HG02763 (cell line): ENCODE data around the gene PEF1.

Experiments
- ATAC-seq: cut with Tn5 transposase; IDR thresholded peaks from one replicate; pipeline ENCODE4 v1.9.1; 2021; ENCODE audit warnings: mild to moderate bottlenecking, moderate library complexity; ENCODE audit not compliant: unreplicated experiment

Gene PEF1

DNA sequence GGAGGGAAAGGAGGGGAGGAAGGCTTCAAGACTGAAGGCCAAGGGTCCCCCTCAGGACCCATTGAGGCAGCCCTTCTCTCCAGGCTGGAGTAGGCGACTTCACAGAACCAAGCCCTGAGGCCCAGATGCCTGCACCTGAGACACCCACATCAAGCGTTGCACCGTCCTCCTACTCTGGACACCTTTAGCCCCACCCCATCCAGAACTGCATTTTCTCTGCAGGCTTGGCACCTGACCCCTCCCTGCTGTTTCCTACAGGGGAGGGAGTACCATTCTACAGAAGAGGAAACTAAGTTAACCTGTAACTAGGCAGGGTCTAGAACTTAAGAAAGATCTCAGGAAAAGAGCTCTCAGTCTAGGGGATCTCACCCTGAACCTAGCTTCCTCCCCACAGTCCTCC lies 12.0 kb downstream of the PEF1 start:
- ATAC-seq = no peak

DNA sequence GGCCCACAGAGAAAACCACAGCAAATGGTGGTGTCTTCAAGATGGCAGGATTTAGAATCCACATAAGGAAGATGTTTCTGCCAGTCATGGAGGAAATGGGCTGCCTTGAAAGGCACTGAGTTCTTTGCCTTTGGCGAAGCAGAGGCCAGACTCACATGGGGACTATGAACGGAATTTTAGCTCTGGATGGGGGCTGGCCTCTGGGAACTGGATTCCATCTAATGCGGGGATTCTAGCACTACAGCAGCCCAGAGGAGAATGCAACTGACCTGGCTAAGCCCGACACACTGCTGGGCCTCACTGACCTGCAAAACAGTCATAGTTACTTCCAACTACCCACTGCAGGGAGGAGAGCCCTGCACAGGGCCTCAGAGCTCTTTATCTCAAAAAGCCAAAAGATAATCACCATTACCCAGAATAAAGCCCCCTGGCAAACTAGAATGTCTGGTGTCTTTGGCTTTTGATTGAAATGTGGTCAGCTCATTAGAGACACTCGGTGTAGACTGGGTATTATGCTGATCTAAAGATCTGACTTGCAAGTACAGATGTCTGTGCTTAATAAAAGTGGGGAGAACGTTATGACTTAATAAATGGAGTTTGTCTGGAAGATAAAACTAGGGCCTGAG lies 15.6 kb downstream of the PEF1 start:
- ATAC-seq = no peak

DNA sequence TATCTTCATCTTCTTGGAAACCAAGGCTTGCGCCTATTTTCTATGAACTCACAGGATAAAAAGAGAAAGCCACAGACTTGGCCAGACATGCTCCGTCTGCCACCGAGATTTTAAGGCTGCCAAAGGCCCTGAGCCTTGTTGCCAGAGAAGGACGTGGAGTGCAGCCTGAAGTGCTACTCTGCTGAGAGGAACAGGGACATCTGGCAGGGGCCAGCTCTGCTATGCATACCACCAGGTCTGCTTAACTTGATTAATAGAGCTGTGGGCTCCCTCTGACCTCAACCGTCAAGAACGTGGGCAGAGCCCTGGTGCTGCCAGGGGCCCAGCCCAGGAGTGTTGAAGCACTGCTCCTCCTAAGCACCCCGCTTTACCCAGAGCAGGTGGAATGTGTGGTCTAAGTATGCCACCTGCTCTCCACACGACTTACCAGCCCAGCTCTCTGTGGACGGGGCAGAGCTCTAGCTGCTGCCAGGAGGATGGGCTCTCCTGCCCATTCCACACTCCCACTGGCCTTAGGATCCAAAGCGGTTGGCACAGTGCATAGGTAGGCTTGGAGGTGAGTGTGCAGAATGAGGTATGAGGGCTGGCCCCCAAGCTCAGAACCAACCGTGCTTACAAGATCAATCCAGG lies 16.6 kb downstream of the PEF1 start:
- ATAC-seq = no peak

DNA sequence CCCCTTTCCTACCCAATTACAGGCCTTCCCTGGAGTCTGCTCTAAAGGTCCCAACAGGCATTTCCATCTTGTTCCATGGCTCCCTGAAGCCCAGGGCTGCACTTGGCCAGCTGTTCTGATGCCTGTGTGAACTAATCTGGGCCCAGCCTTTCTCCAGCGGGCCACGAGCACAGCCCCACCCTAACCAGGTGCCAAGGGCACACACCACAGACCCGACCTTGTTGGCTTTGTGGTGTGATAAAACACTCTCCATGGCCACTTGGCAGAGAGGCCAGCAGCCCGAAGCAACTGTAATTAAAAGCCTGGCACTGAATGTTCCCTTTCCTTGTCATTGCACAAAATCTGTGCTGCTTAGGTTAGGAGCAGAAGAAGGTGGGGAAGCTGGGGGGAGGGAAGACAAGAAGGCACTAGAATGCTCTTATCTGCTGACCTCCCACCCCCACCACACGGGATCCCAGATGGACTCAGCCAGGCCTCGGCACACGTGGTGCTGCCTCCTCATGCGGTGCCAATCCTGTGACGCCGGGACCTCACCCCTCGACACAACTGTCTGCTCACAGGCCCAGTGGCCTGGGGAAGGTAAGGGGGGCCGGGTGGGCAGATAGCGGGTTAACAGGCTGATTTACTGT lies 17.3 kb downstream of the PEF1 start:
- no peak for ATAC-seq

DNA sequence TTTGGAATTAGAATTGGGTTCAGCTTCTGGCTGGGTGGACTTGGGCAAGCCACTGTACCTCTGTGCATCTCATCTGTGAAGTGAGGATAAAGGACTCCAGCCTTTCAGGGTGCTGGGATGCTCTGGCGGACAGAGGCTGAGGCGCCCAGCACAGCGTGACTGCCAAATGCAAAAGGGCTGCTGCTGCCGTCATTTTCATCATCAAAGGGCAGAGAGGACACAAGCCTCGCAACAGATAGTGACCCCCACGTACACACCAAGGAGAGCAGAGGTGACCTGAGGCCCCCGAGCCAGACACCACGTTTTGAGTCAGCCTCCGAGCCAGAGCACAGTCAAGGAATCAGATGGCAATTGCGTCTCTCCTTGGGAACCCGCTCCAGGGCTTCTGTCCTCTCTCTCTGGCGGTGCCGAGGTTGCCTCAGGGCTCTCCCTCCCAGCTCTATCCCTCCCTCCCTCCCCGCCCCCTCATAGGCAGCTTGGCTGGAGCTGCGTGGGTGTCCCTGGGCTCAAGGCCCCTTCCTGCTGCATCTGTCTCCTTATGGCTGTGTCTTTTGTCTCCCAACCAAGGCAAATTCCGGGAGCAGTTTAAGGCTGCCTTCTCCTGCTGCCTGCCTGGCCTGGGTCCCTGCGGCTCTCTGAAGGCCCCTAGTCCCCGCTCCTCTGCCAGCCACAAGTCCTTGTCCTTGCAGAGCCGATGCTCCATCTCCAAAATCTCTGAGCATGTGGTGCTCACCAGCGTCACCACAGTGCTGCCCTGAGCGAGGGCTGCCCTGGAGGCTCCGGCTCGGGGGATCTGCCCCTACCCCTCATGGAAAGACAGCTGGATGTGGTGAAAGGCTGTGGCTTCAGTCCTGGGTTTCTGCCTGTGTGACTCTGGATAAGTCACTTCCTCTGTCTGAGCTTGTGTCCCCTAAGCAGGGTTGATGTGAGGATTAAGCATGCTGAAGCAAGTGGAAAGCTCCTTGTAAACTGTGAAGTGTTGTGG lies 18.2 kb downstream of the PEF1 start:
- ATAC-seq = no peak

DNA sequence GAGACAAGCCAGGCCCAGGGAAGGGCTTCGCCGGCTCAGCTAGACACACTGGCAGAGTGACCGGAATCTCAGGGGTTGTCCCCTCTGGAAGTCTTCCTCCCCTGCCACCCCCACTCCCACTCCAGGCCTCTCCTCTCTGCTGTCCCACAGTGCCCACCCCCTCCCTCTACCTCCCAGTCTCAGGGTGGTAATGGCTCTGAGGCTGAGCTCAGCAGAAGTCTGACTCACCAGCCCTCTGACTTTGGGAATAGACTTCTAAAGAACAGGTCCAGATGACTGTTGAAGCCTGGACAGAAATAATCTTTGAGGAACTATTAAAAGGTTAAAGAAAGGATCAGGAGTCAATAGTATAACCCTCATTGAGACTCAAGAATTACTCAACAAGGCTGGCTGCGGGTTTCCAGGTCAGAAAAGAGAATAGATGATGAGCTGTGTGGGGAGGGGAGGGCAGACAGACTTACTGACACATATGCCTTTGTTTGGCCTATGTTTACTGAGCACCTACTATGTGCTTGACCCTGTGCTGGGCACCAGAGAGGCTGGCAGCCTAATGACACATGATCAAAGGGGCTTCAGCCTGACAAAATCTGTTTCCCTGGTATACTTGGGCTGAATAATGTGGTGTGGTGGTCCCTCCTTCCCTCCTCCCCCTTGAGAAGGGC lies 19.0 kb downstream of the PEF1 start:
- no peak for ATAC-seq

DNA sequence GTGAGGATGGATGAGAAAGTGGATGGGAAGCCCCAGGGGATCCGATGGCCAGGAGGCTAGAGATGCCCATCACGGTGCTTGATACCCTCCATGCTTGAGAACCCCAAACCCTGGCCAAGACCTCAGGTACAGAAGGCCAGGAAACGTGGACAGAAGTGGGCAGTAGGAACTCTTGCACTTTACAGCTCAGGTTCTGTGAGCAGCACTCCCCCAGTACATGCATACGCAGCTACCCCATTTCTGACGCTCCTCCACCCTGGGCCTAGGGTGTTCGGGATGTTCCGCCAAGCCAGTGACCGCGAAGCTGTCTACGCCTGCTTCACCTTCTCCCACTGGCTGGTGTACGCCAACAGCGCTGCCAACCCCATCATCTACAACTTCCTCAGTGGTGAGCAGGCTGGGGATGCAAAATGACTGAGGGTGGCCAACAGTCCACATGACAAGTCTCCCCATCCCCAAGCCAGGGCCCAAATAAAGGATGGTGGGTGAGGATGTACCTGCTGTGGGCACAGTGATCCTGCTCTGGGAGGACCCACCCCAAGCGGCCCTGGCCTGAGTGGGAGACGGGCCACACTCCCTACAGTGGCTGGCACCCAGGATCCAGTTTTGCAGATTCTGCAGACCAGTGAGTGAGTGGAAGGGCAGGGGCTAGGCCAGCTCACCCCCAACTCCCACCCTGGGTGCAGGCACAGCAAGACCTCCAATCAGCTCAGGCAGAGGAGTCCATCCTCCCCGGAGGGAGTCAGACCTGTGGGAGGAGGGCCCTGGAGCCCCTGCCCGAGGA lies 19.8 kb downstream of the PEF1 start:
- ATAC-seq = no peak

DNA sequence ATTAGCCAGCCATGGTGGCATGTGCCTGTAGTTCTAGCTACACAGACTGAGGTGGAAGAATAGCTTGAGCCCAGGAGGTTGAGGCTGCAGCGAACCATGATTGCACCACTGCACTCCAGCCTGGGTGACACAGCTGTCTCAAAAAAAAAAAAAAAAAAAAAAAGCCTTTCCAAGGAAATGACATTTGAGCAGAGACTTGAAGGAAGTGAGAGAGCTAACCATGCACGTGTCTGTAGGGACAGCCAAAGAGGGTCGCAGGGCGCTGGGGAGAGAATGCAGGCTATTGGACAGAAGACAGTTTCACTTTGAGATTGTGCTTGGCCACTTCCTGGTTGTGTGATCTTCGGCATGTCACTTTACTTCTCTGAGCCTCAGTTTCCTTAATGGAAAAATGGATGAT lies 20.4 kb downstream of the PEF1 start:
- ATAC-seq = no peak

DNA sequence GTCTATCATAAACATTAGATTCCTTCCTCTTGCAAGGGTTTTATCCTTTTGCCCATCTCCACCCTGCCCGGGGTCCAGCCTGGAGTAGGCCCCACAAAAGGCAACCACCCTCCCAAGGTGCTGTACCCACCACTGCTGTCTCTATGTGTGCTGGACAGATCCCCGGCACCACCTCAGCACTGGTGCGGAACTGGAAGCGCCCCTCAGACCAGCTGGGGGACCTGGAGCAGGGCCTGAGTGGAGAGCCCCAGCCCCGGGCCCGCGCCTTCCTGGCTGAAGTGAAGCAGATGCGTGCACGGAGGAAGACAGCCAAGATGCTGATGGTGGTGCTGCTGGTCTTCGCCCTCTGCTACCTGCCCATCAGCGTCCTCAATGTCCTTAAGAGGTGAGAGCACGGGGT lies 21.3 kb downstream of the PEF1 start:
- no peak for ATAC-seq

DNA sequence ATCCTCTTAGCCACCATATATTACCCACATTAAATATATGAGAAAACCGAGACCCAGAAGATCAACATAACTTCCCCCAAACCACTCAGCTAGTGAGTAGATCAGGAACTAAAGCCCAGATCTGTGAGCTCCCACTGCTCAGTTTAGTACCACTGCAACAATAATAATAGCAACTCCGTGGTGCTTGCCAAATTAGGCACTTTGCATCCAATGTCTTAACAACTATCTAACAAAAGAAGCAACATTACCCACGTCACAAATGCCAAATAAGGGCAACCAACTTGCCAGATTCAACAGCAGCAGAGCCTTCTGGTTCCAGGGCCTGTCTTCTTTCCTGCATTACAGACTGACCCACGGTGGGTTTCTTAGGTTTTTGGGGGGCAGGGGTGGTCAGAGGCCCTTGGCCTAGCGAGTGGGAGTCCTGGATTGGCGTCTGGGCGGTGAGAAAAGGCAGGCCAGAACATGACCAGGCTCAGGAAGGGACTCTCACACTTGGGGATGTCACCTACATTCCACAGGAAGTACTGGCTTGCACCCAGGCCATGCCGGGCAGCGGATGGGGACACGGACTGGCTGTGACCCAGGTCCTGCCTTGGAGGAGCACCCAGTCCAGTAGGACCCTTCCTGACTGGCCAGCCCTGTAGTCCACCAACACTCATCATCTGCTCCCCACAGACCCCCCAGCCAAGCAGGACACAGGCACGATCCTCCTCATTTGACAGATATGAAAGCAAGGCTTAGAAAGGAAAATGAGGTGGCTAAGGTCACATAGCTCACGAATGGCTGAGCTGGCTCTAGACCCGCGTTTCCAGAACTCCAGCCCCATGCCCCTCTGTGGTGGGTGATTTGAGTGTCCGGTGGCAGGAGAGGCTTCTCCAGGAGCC lies 22.6 kb downstream of the PEF1 start:
- ATAC-seq = no peak

DNA sequence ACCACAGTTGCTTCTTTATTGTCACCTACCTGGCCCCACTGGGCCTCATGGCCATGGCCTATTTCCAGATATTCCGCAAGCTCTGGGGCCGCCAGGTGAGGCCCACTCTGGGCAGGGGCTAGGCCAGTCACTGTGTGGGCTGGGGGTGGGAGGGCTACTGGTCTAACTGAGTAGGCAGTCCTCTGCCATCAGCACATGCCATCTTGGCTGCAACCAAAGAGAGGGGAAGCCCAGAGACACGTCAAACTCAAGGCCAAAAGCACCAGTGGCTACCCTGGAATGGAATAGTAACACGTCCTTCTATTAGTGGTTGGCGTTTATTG lies 23.2 kb downstream of the PEF1 start:
- no peak for ATAC-seq

DNA sequence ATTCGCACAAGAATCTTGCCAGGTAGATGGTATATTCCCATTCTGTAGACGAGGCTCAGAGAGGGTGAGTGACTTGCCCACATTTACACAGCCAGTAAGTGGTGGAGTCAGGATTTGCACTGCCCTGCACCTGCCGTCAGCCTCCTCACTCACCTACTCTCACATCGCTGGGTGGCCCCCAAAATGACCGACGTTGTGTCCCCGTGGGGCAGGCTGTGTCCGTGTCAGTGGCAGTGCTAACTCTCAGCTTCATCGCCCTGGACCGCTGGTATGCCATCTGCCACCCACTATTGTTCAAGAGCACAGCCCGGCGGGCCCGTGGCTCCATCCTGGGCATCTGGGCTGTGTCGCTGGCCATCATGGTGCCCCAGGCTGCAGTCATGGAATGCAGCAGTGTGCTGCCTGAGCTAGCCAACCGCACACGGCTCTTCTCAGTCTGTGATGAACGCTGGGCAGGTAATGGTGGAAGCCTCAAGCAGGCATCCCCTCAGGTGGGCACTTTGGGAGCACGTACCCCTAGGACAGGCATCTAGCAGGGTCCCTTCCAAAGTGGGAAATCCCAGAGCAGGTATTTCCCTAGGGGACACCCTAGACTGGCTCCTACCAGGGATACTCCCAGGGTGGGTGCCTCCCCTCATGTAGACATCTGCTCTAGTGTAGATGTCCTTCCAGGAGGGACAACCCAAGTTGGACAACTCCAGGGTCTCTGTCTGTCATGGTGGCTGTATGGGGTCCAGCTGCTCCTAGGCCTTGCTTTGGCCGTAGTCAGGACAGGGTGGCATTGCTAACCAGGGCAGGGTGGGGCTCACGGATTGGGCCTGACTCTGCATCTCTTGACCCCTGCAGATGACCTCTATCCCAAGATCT lies 23.8 kb downstream of the PEF1 start:
- no peak for ATAC-seq

DNA sequence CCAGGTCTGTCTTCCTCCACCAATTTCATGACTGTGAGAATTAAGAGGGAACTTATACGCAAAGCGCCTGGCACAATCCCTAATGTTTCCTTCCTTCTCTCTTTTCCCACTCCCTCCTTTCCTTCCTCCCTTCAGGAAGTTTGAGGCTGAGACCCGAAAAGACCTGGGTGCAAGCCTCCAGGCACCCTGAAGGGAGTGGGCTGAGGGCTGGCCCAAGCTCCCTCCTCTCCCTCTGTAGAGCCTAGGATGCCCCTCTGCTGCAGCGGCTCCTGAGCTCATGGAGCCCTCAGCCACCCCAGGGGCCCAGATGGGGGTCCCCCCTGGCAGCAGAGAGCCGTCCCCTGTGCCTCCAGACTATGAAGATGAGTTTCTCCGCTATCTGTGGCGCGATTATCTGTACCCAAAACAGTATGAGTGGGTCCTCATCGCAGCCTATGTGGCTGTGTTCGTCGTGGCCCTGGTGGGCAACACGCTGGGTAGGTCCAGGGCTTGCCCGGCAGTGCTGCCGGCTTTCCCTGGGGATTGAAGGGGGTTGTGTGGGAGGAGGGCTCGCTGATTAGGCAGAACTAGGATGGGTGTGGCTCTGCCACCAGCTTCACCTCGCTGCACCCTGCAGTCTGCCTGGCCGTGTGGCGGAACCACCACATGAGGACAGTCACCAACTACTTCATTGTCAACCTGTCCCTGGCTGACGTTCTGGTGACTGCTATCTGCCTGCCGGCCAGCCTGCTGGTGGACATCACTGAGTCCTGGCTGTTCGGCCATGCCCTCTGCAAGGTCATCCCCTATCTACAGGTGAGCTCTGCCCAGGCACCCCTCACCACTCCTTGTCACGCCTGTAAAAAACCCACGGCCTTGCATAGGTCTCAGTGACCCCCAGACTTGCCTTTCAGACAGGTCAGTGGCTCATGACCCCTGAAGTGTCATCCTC lies 25.5 kb downstream of the PEF1 start:
- no peak for ATAC-seq

DNA sequence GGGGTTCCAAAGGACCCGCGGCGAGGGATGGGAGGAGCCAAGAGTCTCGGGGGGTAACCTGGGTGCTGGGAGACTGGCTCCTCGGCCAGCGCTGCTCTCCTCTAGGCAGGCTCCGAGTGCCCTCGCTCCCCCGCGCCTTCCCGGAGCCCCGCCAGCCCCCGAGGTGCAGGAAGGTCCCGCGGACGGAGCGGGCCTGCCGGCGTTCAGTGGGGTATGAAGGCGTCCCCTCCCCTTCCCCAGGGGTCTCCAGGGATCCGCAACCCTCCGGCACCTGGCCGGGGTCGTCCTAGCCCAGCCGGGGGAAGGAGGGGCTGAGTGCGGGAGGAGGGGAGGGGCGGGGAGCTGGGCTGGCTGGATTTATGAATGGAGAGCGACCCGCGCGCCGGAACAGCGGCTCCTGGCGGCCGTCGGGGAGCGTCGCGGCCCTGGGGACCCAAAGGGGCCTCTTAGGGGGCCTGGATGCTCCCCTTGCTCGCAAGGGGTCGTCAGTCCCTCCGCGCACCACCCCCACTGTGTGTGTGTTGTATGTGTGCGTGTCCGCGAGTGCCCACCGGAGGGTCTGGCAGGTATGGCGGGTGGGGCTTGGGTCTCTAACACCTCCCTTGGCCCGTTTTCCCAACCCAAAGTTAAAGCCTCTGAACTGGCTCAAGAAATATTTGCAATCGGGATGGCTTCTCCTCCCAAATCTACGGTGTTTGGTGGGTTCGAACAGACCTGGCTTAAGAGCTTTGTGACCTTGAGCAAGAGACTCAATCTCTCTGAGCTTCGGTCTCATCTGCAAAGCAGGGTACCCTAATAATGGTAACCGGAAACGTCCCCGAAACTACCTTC lies 26.5 kb downstream of the PEF1 start:
- ATAC-seq = no peak

DNA sequence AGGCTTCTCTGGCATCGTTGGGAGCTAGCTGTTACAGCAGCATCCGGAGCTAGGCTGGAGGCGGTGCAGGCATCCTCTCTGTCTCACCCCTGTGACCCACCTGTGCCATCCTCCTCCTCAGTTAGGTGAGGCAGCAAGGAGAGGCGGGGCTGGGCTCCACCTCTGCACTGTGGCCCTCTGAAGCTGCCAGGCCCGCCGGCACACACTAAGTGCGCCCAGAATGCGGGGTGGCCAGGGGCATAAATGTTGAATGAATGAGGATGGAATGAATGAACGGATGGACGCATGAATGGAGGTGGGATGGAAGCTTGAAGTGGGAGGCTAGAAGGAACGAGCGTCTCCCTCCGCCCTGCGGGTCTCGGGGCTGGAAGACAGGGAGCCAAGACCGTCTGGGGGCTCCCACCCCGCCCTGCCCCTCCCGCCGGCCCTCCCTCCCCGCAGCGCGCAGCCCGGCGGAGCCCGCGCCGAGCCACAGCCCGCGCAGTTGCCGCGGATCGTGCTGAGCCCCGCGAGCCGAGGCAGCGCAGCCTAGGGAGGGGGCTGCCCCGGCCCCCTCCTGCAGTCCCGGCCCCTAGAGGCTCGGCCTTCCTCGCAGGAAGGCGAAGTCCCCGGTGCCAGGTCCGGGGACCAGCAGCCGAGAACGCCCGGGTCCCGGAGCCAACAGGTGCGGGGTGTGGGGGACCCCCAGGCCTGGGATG lies 27.3 kb downstream of the PEF1 start, which contains the start of gene HCRTR1:
HCRTR1 (plus strand) TSS at position 472 of the 698 bp plus-strand sequence. CDS start 1,504 bp downstream, outside the sequence.
- no peak for ATAC-seq

DNA sequence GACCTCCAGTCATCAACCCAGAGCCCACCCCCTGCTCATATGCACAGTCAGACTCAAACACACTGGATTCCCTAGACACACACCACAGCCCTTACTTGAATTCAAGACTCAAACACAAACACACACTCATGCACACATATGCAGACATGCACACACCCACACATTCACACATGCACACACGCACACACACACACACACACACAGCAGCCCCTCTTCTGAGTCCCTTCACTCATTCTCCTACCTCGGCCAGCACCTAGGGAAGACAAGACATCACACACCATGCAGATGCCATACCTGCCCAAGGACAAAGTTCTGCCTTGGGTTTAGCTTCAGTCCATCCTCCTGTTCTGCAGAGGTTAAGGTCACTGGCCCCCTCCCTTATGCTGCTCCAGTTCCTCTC lies 28.7 kb downstream of the PEF1 start:
- ATAC-seq = no peak
